Cardiac muscle cell (in vitro differentiated cells and primary cell): Measurements from ENCODE around the gene PODNL1. TPM values are rescaled to one million over a fixed set of nuclear protein-coding genes. Genes with fewer than 3 reads are reported as not detected.
"Not testable (repeated sequence)": the region's sequence is repeated elsewhere in the genome, so short reads cannot be mapped to it uniquely, and the experiment has no call there.

Source experiments
- DNase-seq, 2 donors: peaks; one replicate each; pipeline versions ENCODE4 v3.0.0 to v3.0.0-alpha.2; 2010 to 2017; ENCODE audit warnings: low read depth in 1 of 2, low spot score in 1 of 2
- H3K27ac ChIP-seq: fragments of 200-600 bp; sonication (generic); 2 replicates; pipeline ENCODE4 v1.5.1; 2016
- H3K27me3 ChIP-seq: fragments of 200-600 bp; sonication (generic); 2 replicates; pipeline ENCODE4 v1.6.0; 2016; ENCODE audit warnings: control low read depth
- H3K36me3 ChIP-seq: fragments of 200-600 bp; sonication (generic); 2 replicates; pipeline ENCODE4 v1.5.1; 2016; ENCODE audit warnings: control low read depth
- H3K4me1 ChIP-seq: fragments of 200-600 bp; sonication (generic); 2 replicates; pipeline ENCODE4 v1.8.1; 2017; ENCODE audit warnings: low read depth, mild to moderate bottlenecking, mixed run types
- H3K4me3 ChIP-seq: fragments of 200-600 bp; sonication (generic); 2 replicates; pipeline ENCODE4 v1.5.1; 2016; ENCODE audit warnings: mild to moderate bottlenecking
- H3K9me3 ChIP-seq: fragments of 200-600 bp; sonication (generic); 2 replicates; pipeline ENCODE4 v1.5.1; 2017; ENCODE audit warnings: low read depth, mild to moderate bottlenecking, control low read depth
- CTCF ChIP-seq: IDR thresholded peaks from 2 replicates; pipeline ENCODE4 v1.5.1; 2012; ENCODE audit warnings: low read depth, mild to moderate bottlenecking, low read length
- polyA plus RNA-seq: library from polyadenylated mRNA; unstranded; fragments of >200 nt; fragmentation: Nextera tagmentation; extraction: Ambion mirVana; gene quantifications from 2 replicates; pipeline ENCODE4 v1.2.1, GENCODE V29; 2016
- total RNA-seq: library from RNA; depleted of rRNA; stranded (reverse); fragments of >200 nt; gene quantifications from 2 replicates; pipeline ENCODE4 v1.2.3, GENCODE V29; 2016

The PODNL1 gene
- total and polyA plus RNA-seq, 2 experiments from 2014 or later = 0.24 TPM; not detected in 1

DNA sequence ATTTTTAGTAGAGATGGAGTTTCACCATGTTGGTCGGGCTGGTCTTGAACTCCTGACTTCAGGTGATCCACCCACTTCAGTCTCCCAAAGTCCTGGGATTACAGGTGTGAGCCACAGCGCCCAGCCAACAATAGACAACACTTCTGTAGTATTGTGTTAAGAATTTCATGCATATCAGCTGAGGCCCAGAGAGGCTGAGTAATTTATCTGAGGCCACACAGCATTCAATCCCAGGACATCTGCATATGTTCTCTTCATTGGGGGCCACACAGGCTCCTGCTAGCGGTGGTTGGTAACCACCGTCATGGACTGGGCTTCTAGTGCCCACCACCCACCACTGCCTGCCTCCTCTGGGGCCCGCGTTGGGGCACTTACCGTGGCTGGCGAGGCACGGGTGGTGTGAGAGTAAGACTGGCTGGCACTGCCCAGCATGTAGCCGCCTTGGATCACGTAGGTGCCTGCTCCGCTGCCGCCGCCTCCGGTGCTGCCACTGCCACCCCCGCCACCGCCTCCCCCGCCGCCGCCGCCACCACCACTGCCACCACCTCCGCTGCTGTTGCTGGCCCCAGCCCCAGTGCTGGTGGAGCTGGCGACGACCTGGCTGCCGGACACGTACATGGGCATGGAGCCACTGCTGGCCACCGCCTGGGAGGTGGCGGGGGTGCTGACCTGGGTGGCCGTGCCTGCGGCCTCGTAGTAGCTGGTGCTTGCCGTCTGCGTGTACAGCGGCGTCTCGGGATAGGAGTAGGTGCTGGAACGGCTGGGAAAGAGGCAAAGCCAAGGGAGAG, 34.3 kb upstream of the PODNL1 start:
- no peak for TF ChIP-seq CTCF
- no peak for DNase-seq
- Histone ChIP-seq H3K9me3 (no peaks in the 10 kb centered on the region), H3K36me3 (peaks cover 19% of the 10 kb centered on the region), H3K27ac (no peak overlapping the region), H3K27me3 (no peaks in the 10 kb centered on the region), H3K4me3 (no peak overlapping the region), H3K4me1 (no peaks in the 10 kb centered on the region)

DNA sequence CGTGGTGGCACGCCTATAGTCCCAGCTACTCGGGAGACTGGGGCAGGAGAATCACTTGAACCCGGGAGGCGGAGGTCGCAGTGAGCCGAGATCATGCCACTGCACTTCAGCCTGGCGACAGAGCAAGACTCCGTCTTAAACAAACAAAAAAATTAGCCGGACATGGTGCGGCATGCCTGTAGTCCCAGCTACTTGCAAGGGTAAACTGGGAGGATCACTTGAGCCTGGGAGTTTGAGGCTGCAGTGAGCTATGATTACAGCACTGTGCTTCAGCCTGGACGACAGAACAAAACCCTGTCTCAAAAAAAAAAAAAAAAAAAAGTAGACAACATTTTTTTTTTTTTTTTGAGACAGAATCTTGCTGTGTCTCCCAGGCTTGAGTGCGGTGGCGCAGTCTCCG, 33.7 kb upstream of the PODNL1 start:
- H3K9me3 ChIP-seq, H3K27me3 ChIP-seq, H3K4me3 ChIP-seq, DNase-seq, H3K27ac ChIP-seq, H3K4me1 ChIP-seq: not testable (repeated sequence)
- peaks cover 22% of the 10 kb centered on the region for H3K36me3 ChIP-seq

DNA sequence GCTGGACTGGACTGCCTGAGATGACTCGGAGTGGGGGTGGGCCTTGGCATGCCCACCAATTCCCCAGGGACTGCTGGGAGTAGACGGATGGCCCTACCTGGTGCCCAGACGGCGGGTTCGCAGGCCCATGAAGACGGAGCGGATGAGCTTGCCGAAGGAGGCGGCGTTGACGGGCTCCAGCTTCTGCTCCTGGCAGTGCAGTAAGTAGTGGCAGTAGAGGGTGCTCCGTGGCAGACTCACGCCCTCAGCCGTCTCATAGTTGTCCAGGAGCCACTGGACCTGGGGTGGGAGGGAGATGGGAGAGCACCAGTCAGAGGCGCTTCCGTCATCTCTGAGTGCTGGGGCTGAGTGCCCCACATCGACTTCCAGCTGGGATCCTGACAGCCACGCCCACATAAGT, 31.7 kb upstream of the PODNL1 start:
- no peak for TF ChIP-seq CTCF
- DNase-seq = no peak
- no peaks in the 10 kb centered on the region for H3K4me1 ChIP-seq
- H3K27ac ChIP-seq = no peak overlapping the region
- no peaks in the 10 kb centered on the region for H3K27me3 ChIP-seq
- no peak overlapping the region for H3K4me3 ChIP-seq
- no peaks in the 10 kb centered on the region for H3K9me3 ChIP-seq
- H3K36me3 ChIP-seq = peaks cover 31% of the 10 kb centered on the region

DNA sequence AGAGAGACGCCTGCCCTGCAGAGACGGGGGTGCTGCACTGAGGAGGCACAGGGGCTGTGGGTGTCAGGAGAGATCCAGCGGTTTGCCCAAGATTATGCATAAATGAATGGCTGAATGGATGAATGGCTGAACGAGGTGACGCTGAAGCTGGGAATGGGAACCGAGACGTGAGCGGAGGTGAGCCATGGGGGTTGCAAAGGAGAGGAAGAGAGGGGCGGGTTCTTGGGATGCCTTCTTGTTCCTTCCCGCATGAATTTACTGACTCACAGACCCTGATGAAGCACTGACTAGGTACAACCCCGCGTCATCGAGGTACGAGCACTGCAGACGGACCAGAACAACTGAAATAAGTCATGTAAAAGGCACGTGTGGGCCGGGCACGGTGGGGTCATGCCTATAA, 30.8 kb upstream of the PODNL1 start:
- Histone ChIP-seq H3K27ac (no peak overlapping the region), H3K27me3 (peaks cover 2% of the 10 kb centered on the region), H3K36me3 (peaks cover 31% of the 10 kb centered on the region), H3K4me3 (no peak overlapping the region), H3K9me3 (no peaks in the 10 kb centered on the region), H3K4me1 (no peaks in the 10 kb centered on the region)
- TF ChIP-seq CTCF = no peak
- DNase-seq = no peak

- no peak overlapping the region for H3K4me3 ChIP-seq
Observed at GRCh38 chr19:13968383-13968935, 30.2 kb upstream of the PODNL1 start.

DNA sequence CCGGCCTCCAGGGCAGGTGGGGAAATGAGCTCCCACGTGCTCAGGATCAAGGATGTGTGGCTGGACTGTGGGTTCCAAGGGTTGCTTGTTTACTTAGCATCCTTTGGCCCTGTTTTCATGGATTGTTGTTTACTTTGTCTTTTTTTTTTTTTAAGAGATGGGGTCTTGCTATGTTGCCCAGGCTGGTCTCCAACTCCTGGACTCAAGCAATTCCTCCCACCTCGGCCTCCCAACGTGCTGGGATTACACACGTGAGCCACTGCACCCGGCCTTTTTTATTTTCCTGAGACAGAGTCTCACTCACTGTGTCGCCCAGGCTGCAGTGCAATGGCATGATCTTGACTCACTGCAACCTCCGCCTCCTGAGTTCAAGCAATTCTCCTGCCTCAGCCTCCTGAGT, 29.0 kb upstream of the PODNL1 start:
- H3K4me1 ChIP-seq, DNase-seq, H3K9me3 ChIP-seq, H3K27ac ChIP-seq, H3K4me3 ChIP-seq: not testable (repeated sequence)
- H3K27me3 ChIP-seq = peaks cover 16% of the 10 kb centered on the region
- H3K36me3 ChIP-seq = peaks cover 26% of the 10 kb centered on the region

More at GRCh38 chr19:13968383-13968935, 30.2 kb upstream of the PODNL1 start:
- Histone ChIP-seq H3K36me3 (peaks cover 31% of the 10 kb centered on the region), H3K9me3 (no peaks in the 10 kb centered on the region), H3K27me3 (peaks cover 8% of the 10 kb centered on the region), H3K4me1 (no peaks in the 10 kb centered on the region), H3K27ac (no peak overlapping the region)
- TF ChIP-seq CTCF = no peak
- DNase-seq = no peak
